ENCODE results near the gene PAX2. TPM values are rescaled to one million over a fixed set of nuclear protein-coding genes. Genes with fewer than 3 reads are reported as not detected.

The PAX2 gene
- total and polyA plus RNA-seq, 4 donors = not detected

DNA sequence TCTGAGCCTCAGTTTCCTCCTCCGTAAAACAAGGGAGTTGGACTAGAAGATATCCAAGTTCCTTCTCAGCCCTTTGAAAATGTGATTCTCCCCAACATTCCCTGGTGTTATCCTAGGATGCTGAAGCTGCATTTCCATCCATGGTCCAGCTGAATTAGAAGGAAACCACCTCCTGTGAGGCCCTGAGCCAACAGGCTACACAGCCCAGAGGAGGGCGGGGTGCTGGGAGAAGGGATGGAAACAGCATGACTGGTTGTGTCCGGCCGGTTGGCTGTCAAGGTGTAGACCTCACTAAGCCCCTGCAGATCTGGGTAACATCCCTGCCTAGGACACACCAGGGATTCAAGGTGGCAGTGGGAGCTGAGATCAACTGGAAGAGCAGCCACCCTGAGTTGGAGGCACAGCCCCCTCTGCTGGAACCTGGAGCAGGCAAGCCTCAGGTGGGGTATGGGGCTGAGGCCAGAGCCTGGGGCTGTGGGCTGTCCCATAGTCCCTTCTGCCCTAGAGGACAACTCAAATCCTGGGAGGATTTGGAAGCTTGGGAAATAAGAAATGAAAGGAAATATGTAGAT is 72.0 kb downstream of the PAX2 start:
- no peaks in the 10 kb centered on the region for H3K9me3 ChIP-seq (ENCODE audit: control insufficient read depth in 4 of 4, low read length in 3 of 4)
- no peak overlapping the region for H3K27ac ChIP-seq (ENCODE audit: low read depth in 1 of 2, low read length in 2 of 2)
- no peaks in the 10 kb centered on the region for H3K4me1 ChIP-seq (ENCODE audit: control insufficient read depth in 4 of 4, insufficient read depth in 4 of 4, low read length in 3 of 4)
- no peak overlapping the region for H3K9ac ChIP-seq (ENCODE audit: low read depth in 1 of 2, low read length in 2 of 2)
- DNase-seq (ENCODE audit: low spot score) = no peak
- TF ChIP-seq SP1 (IDR thresholded peaks at IDR 0.05) (no peak), ZBTB33 (IDR thresholded peaks at IDR 0.05) (no peak), RAD21 (IDR thresholded peaks at IDR 0.05) (no peak), TAF1 (conservative IDR thresholded peaks at IDR 0.05) (no peak), NR2F2 (IDR thresholded peaks at IDR 0.05) (no peak), REST (IDR thresholded peaks at IDR 0.05) (no peak), HNF4A (conservative IDR thresholded peaks at IDR 0.05) (no peak), CTCF (IDR thresholded peaks at IDR 0.05; ENCODE audit: low read depth, low read length, missing input control) (no peak), HNF4G (IDR thresholded peaks at IDR 0.05) (no peak), FOXA1 (IDR thresholded peaks at IDR 0.05) (no peak), RXRA (IDR thresholded peaks at IDR 0.05) (no peak), MAX (IDR thresholded peaks at IDR 0.05) (no peak), JUND (IDR thresholded peaks at IDR 0.05) (no peak)
- no peaks in the 10 kb centered on the region for H3K36me3 ChIP-seq (ENCODE audit: control insufficient read depth in 4 of 4, insufficient read depth in 3 of 4, low read depth in 1 of 4, low read length in 3 of 4)
- no peak overlapping the region for H3K4me3 ChIP-seq (ENCODE audit: low read depth in 1 of 3, low read length in 3 of 3)
- WGBS = 65% methylated on average over 4 of the region's 4 CpGs
- peaks cover 0 to 13% (median 5%) of the 10 kb centered on the region in 4 donors for H3K27me3 ChIP-seq (ENCODE audit: control insufficient read depth in 4 of 4, insufficient read depth in 4 of 4, low read length in 3 of 4)

DNA sequence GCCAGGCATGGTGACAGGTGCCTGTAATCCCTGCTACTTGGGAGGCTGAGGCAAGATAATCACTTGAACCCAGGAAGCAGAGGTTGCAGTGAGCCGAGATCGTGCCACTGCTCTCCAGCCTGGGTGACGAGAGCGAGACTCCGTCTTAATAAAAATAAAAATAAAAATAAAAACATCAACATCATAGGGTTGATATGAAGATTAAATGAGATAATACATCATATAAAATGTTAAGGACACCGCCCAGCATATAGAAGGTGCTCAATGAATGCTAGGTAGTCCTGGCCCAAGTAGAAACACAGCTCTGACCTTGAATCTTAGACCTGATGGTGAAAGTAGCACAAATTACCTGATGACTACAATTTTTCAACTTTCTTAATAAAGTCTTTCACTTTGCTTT is 74.0 kb downstream of the PAX2 start:
- no peaks in the 10 kb centered on the region for H3K36me3 ChIP-seq (ENCODE audit: control insufficient read depth in 4 of 4, insufficient read depth in 3 of 4, low read depth in 1 of 4, low read length in 3 of 4)
- 89% methylated on average over 6 of the region's 6 CpGs for WGBS

More for the DNA sequence above, 74.0 kb downstream of the PAX2 start:
- H3K4me3 ChIP-seq (ENCODE audit: low read depth in 1 of 3, low read length in 3 of 3) = no peak overlapping the region
- no peaks in the 10 kb centered on the region for H3K9me3 ChIP-seq (ENCODE audit: control insufficient read depth in 4 of 4, low read length in 3 of 4)
- DNase-seq (ENCODE audit: low spot score) = no peak
- no peak for TF ChIP-seq ZBTB33 (IDR thresholded peaks at IDR 0.05)
- no peak for TF ChIP-seq HNF4G (IDR thresholded peaks at IDR 0.05)
- TF ChIP-seq JUND (IDR thresholded peaks at IDR 0.05) = no peak
- no peak for TF ChIP-seq RAD21 (IDR thresholded peaks at IDR 0.05)
- no peak for TF ChIP-seq HNF4A (conservative IDR thresholded peaks at IDR 0.05)
- no peak for TF ChIP-seq GABPA (IDR thresholded peaks at IDR 0.05 in 1 of 2, conservative IDR thresholded peaks at IDR 0.05 in 1 of 2)
- TF ChIP-seq FOXA1 (IDR thresholded peaks at IDR 0.05) = no peak
- no peak for TF ChIP-seq TAF1 (conservative IDR thresholded peaks at IDR 0.05)
- TF ChIP-seq ATF3 (IDR thresholded peaks at IDR 0.05) = no peak
- TF ChIP-seq SP1 (IDR thresholded peaks at IDR 0.05) = no peak
- TF ChIP-seq MAX (IDR thresholded peaks at IDR 0.05) = no peak
- TF ChIP-seq YY1 (IDR thresholded peaks at IDR 0.05) = no peak
- no peak for TF ChIP-seq NR2F2 (IDR thresholded peaks at IDR 0.05)
- H3K27me3 ChIP-seq (ENCODE audit: control insufficient read depth in 4 of 4, insufficient read depth in 4 of 4, low read length in 3 of 4) = peaks cover under 1 to 13% (median 9%) of the 10 kb centered on the region in 4 donors
- H3K4me1 ChIP-seq (ENCODE audit: control insufficient read depth in 4 of 4, insufficient read depth in 4 of 4, low read length in 3 of 4) = no peaks in the 10 kb centered on the region
- no peak overlapping the region for H3K27ac ChIP-seq (ENCODE audit: low read depth in 1 of 2, low read length in 2 of 2)
- H3K9ac ChIP-seq (ENCODE audit: low read depth in 1 of 2, low read length in 2 of 2) = no peak overlapping the region

Data from liver (tissue), 9 donors.